ENCODE results near the gene MRPL33.
A peak's percentile ranks its signal among the peaks of the same experiment; 100 is the strongest.
"Not testable (repeated sequence)": the region's sequence is repeated elsewhere in the genome, so short reads cannot be mapped to it uniquely, and the experiment has no call there.

The MRPL33 gene

GRCh38 chr2:27742571-27742970 lies 28.9 kb upstream of the MRPL33 start:
- DNase-seq, result no peak

GRCh38 chr2:27745494-27745893 lies 26.0 kb upstream of the MRPL33 start:
- not testable (repeated sequence) for DNase-seq

- no peak for DNase-seq
These were observed 25.2 kb upstream of the MRPL33 start for GRCh38 chr2:27746325-27746724.

- DNase-seq, result no peak
These were observed 23.6 kb upstream of the MRPL33 start for GRCh38 chr2:27747827-27748352.

- not testable (repeated sequence) for DNase-seq
These were observed 22.5 kb upstream of the MRPL33 start for GRCh38 chr2:27748803-27749554.

GRCh38 chr2:27751377-27751776 lies 20.1 kb upstream of the MRPL33 start:
- no peak for DNase-seq

GRCh38 chr2:27752551-27753237 lies 18.8 kb upstream of the MRPL33 start:
- DNase-seq, result no peak

GRCh38 chr2:27754138-27754588 lies 17.4 kb upstream of the MRPL33 start:
- DNase-seq, result peak; percentile 66

- no peak for DNase-seq
These were observed 16.7 kb upstream of the MRPL33 start for GRCh38 chr2:27754831-27755230.

GRCh38 chr2:27756091-27756490 lies 15.4 kb upstream of the MRPL33 start:
- DNase-seq, result no peak

- no peak for DNase-seq
These were observed 14.7 kb upstream of the MRPL33 start for GRCh38 chr2:27756544-27757498.

- no peak for DNase-seq
These were observed 8.3 kb upstream of the MRPL33 start for GRCh38 chr2:27762951-27763906.

- DNase-seq, result no peak
These were observed 7.6 kb upstream of the MRPL33 start for GRCh38 chr2:27763907-27764267.

GRCh38 chr2:27764526-27764925 lies 7.0 kb upstream of the MRPL33 start:
- not testable (repeated sequence) for DNase-seq

GRCh38 chr2:27765621-27766286 lies 5.8 kb upstream of the MRPL33 start:
- DNase-seq, result peak; percentile 24

- DNase-seq, result no peak
These were observed 5.2 kb upstream of the MRPL33 start for GRCh38 chr2:27766287-27766661.

- no peak for DNase-seq
These were observed 344 bp upstream of the MRPL33 start for GRCh38 chr2:27771202-27771547.

- no peak for DNase-seq
These were observed 1.3 kb downstream of the MRPL33 start for GRCh38 chr2:27772804-27773203.

GRCh38 chr2:27773959-27774358 lies 2.4 kb downstream of the MRPL33 start:
- DNase-seq, result no peak

GRCh38 chr2:27776097-27776496 lies 4.6 kb downstream of the MRPL33 start:
- DNase-seq, result peak; percentile 90

GRCh38 chr2:27776696-27777095 lies 5.2 kb downstream of the MRPL33 start:
- DNase-seq, result no peak

Data from NCI-H226 (cell line).